ENCODE results near the gene FARS2. TPM values are rescaled to one million over a fixed set of nuclear protein-coding genes. Genes with fewer than 3 reads are reported as not detected.
A peak's percentile ranks its signal among the peaks of the same experiment; 100 is the strongest.

FARS2 gene
- polyA plus RNA-seq, 10 donors: 9.2 to 14.0 (median 11.9) TPM

- DNase-seq: no peak
Measured at GRCh38 chr6:5724911-5725310, 463.6 kb downstream of the FARS2 start.

- no peak for DNase-seq
Measured at GRCh38 chr6:5726976-5727718, 465.8 kb downstream of the FARS2 start.

- no peak for DNase-seq
Measured at GRCh38 chr6:5728351-5729079, 467.2 kb downstream of the FARS2 start.

GRCh38 chr6:5729080-5729434 is 467.7 kb downstream of the FARS2 start:
- DNase-seq: no peak

GRCh38 chr6:5729813-5730517 is 468.7 kb downstream of the FARS2 start:
- no peak for DNase-seq

GRCh38 chr6:5730585-5731263 is 469.4 kb downstream of the FARS2 start:
- no peak for DNase-seq

- DNase-seq: no peak
Measured at GRCh38 chr6:5731435-5731834, 470.1 kb downstream of the FARS2 start.

GRCh38 chr6:5732496-5732895 is 471.2 kb downstream of the FARS2 start:
- no peak for DNase-seq

GRCh38 chr6:5736016-5736738 is 474.9 kb downstream of the FARS2 start:
- no peak for DNase-seq

- no peak for DNase-seq
Measured at GRCh38 chr6:5737460-5737859, 476.1 kb downstream of the FARS2 start.

GRCh38 chr6:5738211-5738610 is 476.9 kb downstream of the FARS2 start:
- no peak for DNase-seq

GRCh38 chr6:5744497-5744896 is 483.2 kb downstream of the FARS2 start:
- DNase-seq: no peak

- no peak for DNase-seq
Measured at GRCh38 chr6:5745081-5745480, 483.8 kb downstream of the FARS2 start.

- DNase-seq: peak in 1 of 3 donors; percentile 32
Measured at GRCh38 chr6:5746053-5746758, 484.9 kb downstream of the FARS2 start.

GRCh38 chr6:5746759-5747130 is 485.4 kb downstream of the FARS2 start:
- DNase-seq: peak in 1 of 3 donors; percentile 46

- no peak for DNase-seq
Measured at GRCh38 chr6:5747379-5747778, 486.1 kb downstream of the FARS2 start.

GRCh38 chr6:5749016-5749650 is 487.8 kb downstream of the FARS2 start:
- DNase-seq: no peak

- DNase-seq: no peak
Measured at GRCh38 chr6:5749651-5750215, 488.4 kb downstream of the FARS2 start.

GRCh38 chr6:5751525-5752390 is 490.4 kb downstream of the FARS2 start:
- no peak for DNase-seq

Measured in muscle of back (tissue), 11 donors.